Measurements from ENCODE around the gene ZNF264.

- no peak for TF ChIP-seq POLR2A (IDR thresholded peaks at IDR 0.05; ENCODE audit: low read length)
- no peak for TF ChIP-seq GATA1 (IDR thresholded peaks at IDR 0.05; ENCODE audit: low read depth, low read length)
Measured at GRCh38 chr19:57242821-57243220, 51.5 kb downstream of the ZNF264 start.
